Activated T-cell treated with anti-CD3 and anti-CD28 coated beads for 1 hour (primary cell): ENCODE measurements around the gene TRPV6.
A peak's percentile ranks its signal among the peaks of the same experiment; 100 is the strongest.

Source experiments
- DNase-seq: peaks from one replicate; pipeline ENCODE4 v3.0.0-alpha.2; 2020; ENCODE audit warnings: low read depth

The TRPV6 gene

GRCh38 chr7:142868188-142868985 is 17.2 kb downstream of the TRPV6 start:
- DNase-seq, result no peak

GRCh38 chr7:142867398-142868187 is 18.0 kb downstream of the TRPV6 start:
- no peak for DNase-seq

- no peak for DNase-seq
These were observed 18.5 kb downstream of the TRPV6 start for GRCh38 chr7:142867097-142867378.

- DNase-seq, result no peak
These were observed 19.0 kb downstream of the TRPV6 start for GRCh38 chr7:142866361-142867096.

GRCh38 chr7:142865766-142866165 is 19.8 kb downstream of the TRPV6 start:
- DNase-seq, result no peak

- DNase-seq, result no peak
These were observed 20.4 kb downstream of the TRPV6 start for GRCh38 chr7:142864980-142865747.

GRCh38 chr7:142863891-142864685 is 21.5 kb downstream of the TRPV6 start:
- DNase-seq, result no peak

GRCh38 chr7:142862786-142863400 is 22.7 kb downstream of the TRPV6 start:
- DNase-seq, result no peak

GRCh38 chr7:142862351-142862750 is 23.2 kb downstream of the TRPV6 start:
- DNase-seq, result no peak

- no peak for DNase-seq
These were observed 24.6 kb downstream of the TRPV6 start for GRCh38 chr7:142860968-142861367.

GRCh38 chr7:142859829-142860228 is 25.7 kb downstream of the TRPV6 start:
- no peak for DNase-seq

GRCh38 chr7:142859411-142859810 is 26.1 kb downstream of the TRPV6 start:
- no peak for DNase-seq

- no peak for DNase-seq
These were observed 27.9 kb downstream of the TRPV6 start for GRCh38 chr7:142857625-142858024.

GRCh38 chr7:142856565-142857245 is 28.8 kb downstream of the TRPV6 start:
- no peak for DNase-seq

GRCh38 chr7:142855756-142856564 is 29.6 kb downstream of the TRPV6 start:
- DNase-seq, result no peak

- DNase-seq, result no peak
These were observed 30.3 kb downstream of the TRPV6 start for GRCh38 chr7:142855114-142855743.

GRCh38 chr7:142854372-142855113 is 31.0 kb downstream of the TRPV6 start, which contains the start of gene EPHB6:
TSS of gene EPHB6 (plus strand) at chr7:142855076. CDS start at chr7:142863228, 8,152 bp downstream.
- peak; percentile 36 for DNase-seq
